ENCODE measurements around the gene TUBA3C. TPM values are rescaled to one million over a fixed set of nuclear protein-coding genes. Genes with fewer than 3 reads are reported as not detected.

The TUBA3C gene
- total RNA-seq, 1 donor from 2014 or later: not detected

GRCh38 chr13:19169991-19170390, 11.6 kb downstream of the TUBA3C start:
- no peak for TF ChIP-seq CTCF (IDR thresholded peaks at IDR 0.05)
- Histone ChIP-seq H3K4me3 (no peak overlapping the region), H3K27ac (no peak overlapping the region), H3K36me3 (no peaks in the 10 kb centered on the region), H3K27me3 (ENCODE audit: low read depth) (no peaks in the 10 kb centered on the region), H3K4me1 (no peaks in the 10 kb centered on the region), H3K9me3 (no peaks in the 10 kb centered on the region)
- intact Hi-C loops (cut with DNase I): no loop called here
- ATAC-seq (no peak), DNase-seq (no peak)

GRCh38 chr13:19169496-19169895, 12.1 kb downstream of the TUBA3C start:
- H3K36me3 ChIP-seq: no peaks in the 10 kb centered on the region
- H3K9me3 ChIP-seq: no peaks in the 10 kb centered on the region
- no peak overlapping the region for H3K4me3 ChIP-seq
- H3K4me1 ChIP-seq: no peaks in the 10 kb centered on the region
- no peak overlapping the region for H3K27ac ChIP-seq
- TF ChIP-seq CTCF (IDR thresholded peaks at IDR 0.05): no peak
- ATAC-seq (no peak), DNase-seq (no peak)
- H3K27me3 ChIP-seq (ENCODE audit: low read depth): no peaks in the 10 kb centered on the region
- intact Hi-C loops (cut with DNase I): no loop called here

DNA sequence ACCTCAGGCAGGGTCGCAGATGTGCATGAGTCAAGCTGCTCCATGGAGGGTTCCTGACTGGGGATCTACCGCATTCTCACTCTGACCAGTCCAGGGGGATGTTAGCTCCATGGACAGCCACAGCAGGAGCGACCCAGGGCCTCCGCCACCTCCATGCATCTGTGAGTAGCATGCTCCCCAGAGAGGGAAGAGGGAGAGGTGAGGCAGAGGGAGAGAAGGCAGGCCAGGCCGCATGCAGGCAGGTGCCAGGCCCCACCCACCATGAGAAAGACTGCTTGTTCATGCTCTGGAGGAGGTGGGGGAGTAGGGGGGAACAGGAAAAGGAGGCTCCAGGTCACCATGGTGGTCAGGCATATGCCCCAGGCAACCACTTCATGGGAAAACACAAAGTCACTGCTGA, 20.3 kb downstream of the TUBA3C start:
- no peak for DNase-seq

DNA sequence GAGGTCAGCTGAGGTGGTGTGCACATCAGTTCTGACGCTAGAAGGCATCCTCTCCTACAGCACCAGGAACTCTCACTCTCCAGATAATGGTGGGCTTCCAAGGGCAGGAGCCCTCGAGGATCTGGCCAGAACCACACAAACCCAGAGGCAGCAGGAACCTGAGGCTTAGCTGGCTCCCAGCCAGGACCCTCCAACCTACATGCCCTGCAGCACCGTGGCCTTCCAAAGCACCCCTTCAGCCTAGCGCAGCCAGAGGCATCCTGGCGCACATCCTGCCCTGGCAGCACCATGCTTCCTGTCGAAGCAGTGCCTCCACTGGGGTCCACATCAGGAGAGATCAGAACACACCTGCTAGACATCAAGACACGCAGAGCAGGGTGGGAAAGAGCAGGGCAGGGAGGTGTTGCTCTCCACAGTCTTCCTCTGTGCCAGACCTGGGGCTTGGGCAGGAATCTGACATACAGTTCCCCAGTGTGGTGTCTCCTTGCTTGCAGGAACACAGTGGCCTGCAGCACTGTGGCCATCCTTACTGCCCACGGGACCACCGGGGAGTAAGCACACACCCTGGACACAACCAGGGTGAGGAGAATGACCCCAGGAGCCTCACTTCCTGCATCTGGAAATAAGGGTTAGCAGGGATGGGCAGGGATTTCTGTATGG, 21.7 kb downstream of the TUBA3C start:
- Histone ChIP-seq H3K27me3 (ENCODE audit: low read depth) (no peaks in the 10 kb centered on the region), H3K36me3 (no peaks in the 10 kb centered on the region), H3K4me3 (no peak overlapping the region), H3K4me1 (no peaks in the 10 kb centered on the region), H3K9me3 (no peaks in the 10 kb centered on the region), H3K27ac (no peak overlapping the region)
- ATAC-seq (no peak), DNase-seq (no peak)
- intact Hi-C loops (cut with DNase I): no loop called here
- no peak for TF ChIP-seq CTCF (IDR thresholded peaks at IDR 0.05)

More for the DNA sequence above, 20.3 kb downstream of the TUBA3C start:
- no peaks in the 10 kb centered on the region for H3K4me1 ChIP-seq
- no peak overlapping the region for H3K4me3 ChIP-seq
- H3K9me3 ChIP-seq: no peaks in the 10 kb centered on the region
- no peak for TF ChIP-seq CTCF (IDR thresholded peaks at IDR 0.05)
- no peaks in the 10 kb centered on the region for H3K27me3 ChIP-seq (ENCODE audit: low read depth)
- no peak for ATAC-seq
- no peaks in the 10 kb centered on the region for H3K36me3 ChIP-seq
- intact Hi-C loops (cut with DNase I): no loop called here
- H3K27ac ChIP-seq: no peak overlapping the region

GRCh38 chr13:19159181-19159580, 22.4 kb downstream of the TUBA3C start:
- no peaks in the 10 kb centered on the region for H3K4me1 ChIP-seq
- no peak for DNase-seq
- no peak overlapping the region for H3K27ac ChIP-seq
- H3K36me3 ChIP-seq: no peaks in the 10 kb centered on the region
- H3K27me3 ChIP-seq (ENCODE audit: low read depth): no peaks in the 10 kb centered on the region
- no peak for ATAC-seq
- H3K9me3 ChIP-seq: no peaks in the 10 kb centered on the region
- TF ChIP-seq CTCF (IDR thresholded peaks at IDR 0.05): no peak
- H3K4me3 ChIP-seq: no peak overlapping the region
- intact Hi-C loops (cut with DNase I): no loop called here

All from lower lobe of right lung (tissue), 2 donors.